SK-N-SH treated with all-trans-retinoic acid at 6 μM for 48 hours (cell line): ENCODE results near the gene RPE65.

ENCODE experiments used
- ATAC-seq: fragments of 200-7000 bp; cut with Tn5 transposase; 3 replicates; pipeline ENCODE4 v1.9.1; 2020; ENCODE audit warnings: mild to moderate bottlenecking, moderate library complexity
- ARNTL ChIP-seq: fragments of 450-650 bp; formaldehyde crosslinking; IDR thresholded peaks from 2 replicates; pipeline ENCODE4 v1.5.0; 2020; ENCODE audit warnings: low read depth, mild to moderate bottlenecking, moderate library complexity, borderline replicate concordance
- BACH2 ChIP-seq: fragments of 250-450 bp; sonication (Bioruptor Pico); IDR thresholded peaks from 2 replicates; pipeline ENCODE4 v1.9.0; 2021; ENCODE audit warnings: mild to moderate bottlenecking, borderline replicate concordance
- CREB5 ChIP-seq: fragments of 250-450 bp; sonication (Bioruptor Pico); IDR thresholded peaks from 2 replicates; pipeline ENCODE4 v1.5.1; 2020; ENCODE audit warnings: low read depth, mild to moderate bottlenecking, moderate library complexity
- CSDC2 ChIP-seq: fragments of 250-450 bp; sonication (Bioruptor Pico); IDR thresholded peaks from 2 replicates; pipeline ENCODE4 v1.5.0; 2020; ENCODE audit warnings: mild to moderate bottlenecking, moderate library complexity
- CSRNP3 ChIP-seq: fragments of 250-450 bp; sonication (Bioruptor Pico); IDR thresholded peaks from 2 replicates; pipeline ENCODE4 v1.5.1; 2021; ENCODE audit warnings: mild to moderate bottlenecking, moderate library complexity
- ESRRG ChIP-seq: fragments of 250-450 bp; sonication (Bioruptor Pico); IDR thresholded peaks from 2 replicates; pipeline ENCODE4 v1.6.1; 2021; ENCODE audit warnings: mild to moderate bottlenecking
- GLIS3 ChIP-seq: fragments of 250-450 bp; sonication (Bioruptor Pico); IDR thresholded peaks from 2 replicates; pipeline ENCODE4 v1.5.0; 2020; ENCODE audit warnings: mild to moderate bottlenecking, moderate library complexity
- ISL1 ChIP-seq: fragments of 250-450 bp; sonication (Bioruptor Pico); IDR thresholded peaks from 2 replicates; pipeline ENCODE4 v2.1.2; 2022; ENCODE audit warnings: mild to moderate bottlenecking, moderate library complexity
- OSR1 ChIP-seq: fragments of 250-450 bp; sonication (Bioruptor Pico); IDR thresholded peaks from 2 replicates; pipeline ENCODE4 v1.8.0; 2022; ENCODE audit warnings: moderate library complexity, mild to moderate bottlenecking, inconsistent platforms
- PPARA ChIP-seq: fragments of 250-450 bp; sonication (Bioruptor Pico); IDR thresholded peaks from 2 replicates; pipeline ENCODE4 v1.5.0; 2020; ENCODE audit warnings: mild to moderate bottlenecking, borderline replicate concordance
- RARB ChIP-seq: fragments of 250-450 bp; sonication (Bioruptor Pico); IDR thresholded peaks from 2 replicates; pipeline ENCODE4 v1.8.0; 2021; ENCODE audit warnings: mild to moderate bottlenecking, moderate library complexity
- SNAI2 ChIP-seq: fragments of 250-450 bp; sonication (Bioruptor Pico); IDR thresholded peaks from 2 replicates; pipeline ENCODE4 v1.5.0; 2020; ENCODE audit warnings: mild to moderate bottlenecking, moderate library complexity
- TCF4 ChIP-seq: fragments of 250-450 bp; sonication (Bioruptor Pico); IDR thresholded peaks from 2 replicates; pipeline ENCODE4 v1.8.0; 2021; ENCODE audit warnings: mild to moderate bottlenecking, moderate library complexity, borderline replicate concordance
- TOX ChIP-seq: fragments of 250-450 bp; sonication (Bioruptor Pico); IDR thresholded peaks from 2 replicates; pipeline ENCODE4 v1.8.0; 2021; ENCODE audit warnings: mild to moderate bottlenecking, moderate library complexity, borderline replicate concordance
- ZC3H10 ChIP-seq: fragments of 250-450 bp; sonication (Bioruptor Pico); IDR thresholded peaks from 2 replicates; pipeline ENCODE4 v1.5.1; 2021; ENCODE audit warnings: mild to moderate bottlenecking, moderate library complexity
- ZFP3 ChIP-seq: fragments of 250-450 bp; sonication (Bioruptor Pico); IDR thresholded peaks from 2 replicates; pipeline ENCODE4 v1.5.0; 2020; ENCODE audit warnings: mild to moderate bottlenecking, moderate library complexity
- ZFP30 ChIP-seq: fragments of 450-650 bp; formaldehyde crosslinking; IDR thresholded peaks from 2 replicates; pipeline ENCODE4 v1.5.0; 2022; ENCODE audit warnings: mild to moderate bottlenecking, moderate library complexity
- ZNF565 ChIP-seq: fragments of 450-650 bp; formaldehyde crosslinking; conservative IDR thresholded peaks from 2 replicates; pipeline ENCODE4 v1.5.0; 2020; ENCODE audit warnings: low read depth, mild to moderate bottlenecking, moderate library complexity
- ZNF70 ChIP-seq: fragments of 450-650 bp; formaldehyde crosslinking; IDR thresholded peaks from 2 replicates; pipeline ENCODE4 v1.5.0; 2020; ENCODE audit warnings: mild to moderate bottlenecking, moderate library complexity
- ZNF8 ChIP-seq: fragments of 450-650 bp; formaldehyde crosslinking; IDR thresholded peaks from 2 replicates; pipeline ENCODE4 v1.5.0; 2020; ENCODE audit warnings: mild to moderate bottlenecking, moderate library complexity
- TF ChIP-seq, protein P1 (sequence below): fragments of 250-450 bp; sonication (Bioruptor Pico); IDR thresholded peaks from 2 replicates; pipeline ENCODE4 v1.8.0; 2021; ENCODE audit warnings: low read depth, mild to moderate bottlenecking, moderate library complexity, borderline replicate concordance
- TF ChIP-seq, protein P2 (sequence below): fragments of 250-450 bp; sonication (Bioruptor Pico); IDR thresholded peaks from 2 replicates; pipeline ENCODE4 v1.8.0; 2020; ENCODE audit warnings: mild to moderate bottlenecking, moderate library complexity, borderline replicate concordance

Gene RPE65

GRCh38 chr1:68445709-68446108 is 4.0 kb downstream of the RPE65 start:
- no peak for TF ChIP-seq TOX
- TF ChIP-seq ZC3H10 (CRISPR knock-in tag), result no peak
- TF ChIP-seq TCF4, result no peak
- TF ChIP-seq PPARA (CRISPR knock-in tag), result no peak
- no peak for ATAC-seq

DNA sequence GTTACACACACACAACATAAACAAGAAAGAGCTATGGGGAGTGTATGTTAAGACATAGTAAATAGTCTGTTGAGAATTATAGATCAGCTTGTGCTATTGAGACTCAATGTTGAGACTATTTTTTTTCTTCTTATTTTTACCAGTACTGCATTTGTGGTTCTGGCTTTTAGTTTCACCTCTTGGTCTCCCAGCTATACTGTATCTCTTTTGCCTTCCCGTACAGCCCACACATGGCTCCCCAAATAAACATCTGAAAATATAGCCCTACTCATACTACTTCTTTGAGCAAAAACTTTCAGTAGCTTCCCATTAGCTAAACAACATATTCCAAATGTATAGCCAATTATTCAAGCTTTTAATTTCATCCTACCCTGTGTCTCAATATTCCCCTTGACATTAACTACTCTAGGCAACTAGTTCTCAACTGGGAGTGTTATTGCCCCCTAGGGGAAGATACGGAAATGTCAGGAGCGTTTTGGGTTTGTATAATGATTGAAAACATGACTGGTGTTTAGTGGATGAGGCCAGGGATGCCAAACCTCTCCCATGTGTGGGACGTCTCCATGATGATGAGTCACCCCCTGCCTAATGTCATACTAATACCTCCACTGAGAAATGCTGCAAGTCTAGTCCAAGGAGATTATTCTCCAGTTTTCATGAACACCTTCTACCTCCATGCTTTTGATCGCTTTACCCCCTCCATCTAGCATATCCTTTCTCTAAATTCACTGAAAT is 6.8 kb downstream of the RPE65 start:
- ATAC-seq, result peak; percentile 96

DNA sequence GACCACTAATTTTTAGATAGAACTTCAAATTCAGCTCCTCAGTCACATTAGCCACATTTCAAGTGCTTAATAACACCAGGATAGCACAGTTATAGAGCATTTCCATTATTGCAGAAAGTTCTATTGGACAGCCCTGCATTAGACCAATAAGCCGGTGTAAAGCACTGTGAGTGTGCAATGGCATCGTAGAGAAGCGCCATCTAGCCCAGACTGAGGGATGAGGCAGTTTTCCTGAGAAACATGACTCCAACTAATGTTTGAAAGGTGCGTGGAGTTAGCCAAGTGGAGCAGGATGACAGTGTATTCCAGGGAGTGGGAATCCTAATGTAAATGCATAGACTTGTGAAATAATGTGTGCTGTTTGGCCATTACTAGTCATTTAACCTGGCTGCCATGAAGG is 7.7 kb downstream of the RPE65 start:
- ATAC-seq, result no peak
- TF ChIP-seq TOX, result no peak

More for the DNA sequence above, 6.8 kb downstream of the RPE65 start:
- TF ChIP-seq ZC3H10 (CRISPR knock-in tag) (no peak), CREB5 (CRISPR knock-in tag) (no peak), OSR1 (CRISPR knock-in tag) (no peak), BACH2 (CRISPR knock-in tag) (no peak), SNAI2 (CRISPR knock-in tag) (no peak), ESRRG (CRISPR knock-in tag) (no peak), TOX (no peak; the same call in 1 of the 2 replicates)

DNA sequence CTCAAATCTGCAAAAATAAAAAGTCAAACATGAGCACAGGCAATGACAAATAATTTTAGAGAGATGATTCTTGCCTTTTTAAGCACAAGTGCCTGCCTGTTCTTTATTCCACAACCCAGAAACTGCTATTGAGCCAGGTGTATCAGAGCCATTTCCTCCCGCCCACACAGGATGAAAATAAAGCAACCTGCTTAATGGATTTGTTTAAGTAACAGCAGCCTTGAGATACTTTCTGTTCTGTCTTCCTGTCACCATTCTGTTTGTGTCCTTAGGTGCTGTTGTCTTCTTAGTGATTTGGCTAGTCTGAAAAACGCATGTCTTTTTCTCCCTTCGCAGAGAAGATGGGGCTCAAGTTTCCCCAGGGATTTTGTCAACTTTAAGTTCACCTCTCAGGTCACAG is 11.4 kb downstream of the RPE65 start:
- TF ChIP-seq BACH2 (CRISPR knock-in tag) (no peak), CREB5 (CRISPR knock-in tag) (no peak), PPARA (CRISPR knock-in tag) (no peak)
- no peak for ATAC-seq

- TF ChIP-seq, protein P1, sequence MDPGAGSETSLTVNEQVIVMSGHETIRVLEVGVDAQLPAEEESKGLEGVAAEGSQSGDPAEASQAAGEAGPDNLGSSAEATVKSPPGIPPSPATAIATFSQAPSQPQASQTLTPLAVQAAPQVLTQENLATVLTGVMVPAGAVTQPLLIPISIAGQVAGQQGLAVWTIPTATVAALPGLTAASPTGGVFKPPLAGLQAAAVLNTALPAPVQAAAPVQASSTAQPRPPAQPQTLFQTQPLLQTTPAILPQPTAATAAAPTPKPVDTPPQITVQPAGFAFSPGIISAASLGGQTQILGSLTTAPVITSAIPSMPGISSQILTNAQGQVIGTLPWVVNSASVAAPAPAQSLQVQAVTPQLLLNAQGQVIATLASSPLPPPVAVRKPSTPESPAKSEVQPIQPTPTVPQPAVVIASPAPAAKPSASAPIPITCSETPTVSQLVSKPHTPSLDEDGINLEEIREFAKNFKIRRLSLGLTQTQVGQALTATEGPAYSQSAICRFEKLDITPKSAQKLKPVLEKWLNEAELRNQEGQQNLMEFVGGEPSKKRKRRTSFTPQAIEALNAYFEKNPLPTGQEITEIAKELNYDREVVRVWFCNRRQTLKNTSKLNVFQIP (CRISPR knock-in tag), result no peak
- TF ChIP-seq ZNF70 (CRISPR knock-in tag) (no peak), ZC3H10 (CRISPR knock-in tag) (no peak), ZFP3 (CRISPR knock-in tag) (no peak), OSR1 (CRISPR knock-in tag) (no peak), SNAI2 (CRISPR knock-in tag) (no peak), ZNF8 (CRISPR knock-in tag) (no peak), PPARA (CRISPR knock-in tag) (no peak), ESRRG (CRISPR knock-in tag) (no peak), ZNF565 (CRISPR knock-in tag) (no peak), RARB (CRISPR knock-in tag) (no peak), ZFP30 (CRISPR knock-in tag) (no peak), CSDC2 (no peak), CSRNP3 (no peak), TCF4 (no peak), GLIS3 (CRISPR knock-in tag) (no peak), ISL1 (CRISPR knock-in tag) (no peak), CREB5 (CRISPR knock-in tag) (no peak), ARNTL (CRISPR knock-in tag) (no peak)
- TF ChIP-seq, protein P2, sequence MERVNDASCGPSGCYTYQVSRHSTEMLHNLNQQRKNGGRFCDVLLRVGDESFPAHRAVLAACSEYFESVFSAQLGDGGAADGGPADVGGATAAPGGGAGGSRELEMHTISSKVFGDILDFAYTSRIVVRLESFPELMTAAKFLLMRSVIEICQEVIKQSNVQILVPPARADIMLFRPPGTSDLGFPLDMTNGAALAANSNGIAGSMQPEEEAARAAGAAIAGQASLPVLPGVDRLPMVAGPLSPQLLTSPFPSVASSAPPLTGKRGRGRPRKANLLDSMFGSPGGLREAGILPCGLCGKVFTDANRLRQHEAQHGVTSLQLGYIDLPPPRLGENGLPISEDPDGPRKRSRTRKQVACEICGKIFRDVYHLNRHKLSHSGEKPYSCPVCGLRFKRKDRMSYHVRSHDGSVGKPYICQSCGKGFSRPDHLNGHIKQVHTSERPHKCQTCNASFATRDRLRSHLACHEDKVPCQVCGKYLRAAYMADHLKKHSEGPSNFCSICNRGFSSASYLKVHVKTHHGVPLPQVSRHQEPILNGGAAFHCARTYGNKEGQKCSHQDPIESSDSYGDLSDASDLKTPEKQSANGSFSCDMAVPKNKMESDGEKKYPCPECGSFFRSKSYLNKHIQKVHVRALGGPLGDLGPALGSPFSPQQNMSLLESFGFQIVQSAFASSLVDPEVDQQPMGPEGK, result no peak
- no peak for ATAC-seq
Observed at GRCh38 chr1:68433395-68433794, 16.4 kb downstream of the RPE65 start.
